GM18909 (cell line): ENCODE measurements around the gene ACSL6.

Source experiments
- ATAC-seq: cut with Tn5 transposase; IDR thresholded peaks from one replicate; pipeline ENCODE4 v1.9.1; 2021; ENCODE audit warnings: mild to moderate bottlenecking; ENCODE audit not compliant: unreplicated experiment, poor library complexity

The ACSL6 gene

DNA sequence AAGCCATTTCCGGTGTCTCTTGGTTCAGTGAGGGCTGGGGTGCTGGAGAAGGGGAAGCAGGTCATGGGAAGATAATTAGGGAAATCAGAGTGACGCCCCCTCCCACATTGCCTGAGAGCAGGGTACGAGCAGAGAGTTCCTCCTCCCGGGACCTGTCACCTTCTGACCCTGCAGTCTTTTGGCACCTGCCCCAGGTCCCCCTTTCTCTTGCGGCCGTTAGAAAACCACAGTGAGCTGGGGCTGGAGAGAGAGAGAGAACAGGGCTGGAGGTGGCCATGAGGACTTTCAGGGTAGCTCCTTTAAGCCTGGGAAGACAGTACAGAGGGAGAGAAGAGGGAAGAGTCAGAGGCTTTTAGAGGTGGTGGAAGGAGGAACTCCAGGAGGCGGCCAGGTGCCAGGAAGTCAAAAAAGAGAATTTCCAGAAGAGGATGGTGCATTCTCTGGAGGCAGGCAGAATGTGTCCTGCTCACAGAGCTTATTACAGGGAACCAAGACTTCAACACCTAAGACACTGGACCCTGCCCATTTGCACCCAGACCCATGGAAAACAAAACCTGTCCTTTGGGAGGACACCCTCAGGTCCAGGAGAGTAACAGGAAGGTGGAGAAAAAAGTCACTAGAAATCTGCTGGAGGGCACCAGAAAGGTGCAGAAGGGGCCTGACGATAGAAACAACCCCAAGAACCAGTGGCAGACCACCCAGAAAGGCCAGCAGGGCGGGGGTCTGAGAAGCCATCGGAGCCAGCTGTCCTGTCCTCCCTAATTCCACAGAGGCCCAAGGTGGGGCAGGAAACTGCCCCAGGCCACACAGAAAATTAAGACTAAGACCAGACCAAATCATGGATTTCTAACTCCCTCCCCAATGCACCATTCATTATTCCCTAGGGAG is 6.5 kb upstream of the ACSL6 start:
- no peak for ATAC-seq

DNA sequence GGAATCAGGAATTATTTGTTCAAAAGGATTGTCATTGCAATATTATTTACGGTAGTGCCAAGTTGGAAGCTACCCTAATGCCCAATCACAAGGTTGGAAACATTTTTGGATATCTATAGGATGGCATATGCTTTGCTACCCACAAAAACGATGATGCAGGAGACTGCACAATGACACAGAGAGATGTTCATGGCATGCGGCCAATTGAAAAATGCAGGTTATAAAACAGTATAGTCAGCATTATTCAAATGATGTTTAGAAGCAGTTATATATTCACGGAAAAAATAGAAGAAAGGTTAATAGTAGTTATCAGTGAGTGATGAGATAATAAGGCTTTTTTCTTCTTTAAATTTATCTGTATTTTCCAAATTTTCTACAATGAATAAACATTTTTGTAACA is 5.9 kb upstream of the ACSL6 start:
- no peak for ATAC-seq

DNA sequence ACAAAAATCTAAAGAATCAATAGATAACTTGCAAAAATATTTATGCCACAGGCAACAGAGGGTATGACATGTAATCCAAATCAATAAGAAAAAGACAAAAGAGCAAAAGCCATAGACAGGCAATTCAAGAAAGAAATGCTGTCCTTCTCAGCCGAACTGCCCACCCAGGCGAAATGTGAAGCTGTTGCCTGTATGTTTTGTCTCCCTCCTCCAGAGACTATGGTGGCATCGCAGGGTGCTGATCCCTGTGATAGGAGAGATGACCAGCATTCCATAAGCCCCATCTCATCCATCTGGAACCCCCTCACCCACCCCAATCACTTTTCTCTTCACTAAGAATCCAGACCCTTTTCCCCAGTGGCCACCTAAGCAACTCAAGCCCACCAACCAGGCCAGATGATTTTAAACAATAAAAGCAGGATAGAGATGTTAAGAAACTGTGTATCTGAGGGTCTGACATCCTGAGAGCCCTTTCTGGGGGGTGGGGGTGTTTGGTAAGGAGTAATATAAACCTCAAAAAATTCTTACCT is 5.3 kb upstream of the ACSL6 start:
- ATAC-seq: no peak

DNA sequence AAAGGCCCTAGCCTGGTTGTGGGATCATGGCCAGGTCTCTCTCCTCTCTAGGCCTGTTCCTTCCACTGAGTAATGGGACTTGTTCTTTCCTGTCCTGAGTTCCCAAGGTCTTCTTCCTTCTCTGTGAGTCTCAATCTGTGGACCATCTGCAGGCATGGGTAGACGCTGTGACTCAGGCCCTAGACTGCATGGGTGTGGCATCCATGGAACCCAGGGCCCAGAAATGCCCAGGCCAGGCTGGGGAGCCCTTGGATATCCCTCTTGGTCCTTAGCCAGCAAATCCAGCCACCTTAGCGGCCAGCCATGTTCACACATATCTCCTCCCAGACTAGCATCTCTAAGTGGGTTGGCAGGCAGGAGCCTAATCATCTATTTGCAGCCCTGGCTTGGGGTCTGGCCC is 2.3 kb upstream of the ACSL6 start:
- ATAC-seq: no peak

DNA sequence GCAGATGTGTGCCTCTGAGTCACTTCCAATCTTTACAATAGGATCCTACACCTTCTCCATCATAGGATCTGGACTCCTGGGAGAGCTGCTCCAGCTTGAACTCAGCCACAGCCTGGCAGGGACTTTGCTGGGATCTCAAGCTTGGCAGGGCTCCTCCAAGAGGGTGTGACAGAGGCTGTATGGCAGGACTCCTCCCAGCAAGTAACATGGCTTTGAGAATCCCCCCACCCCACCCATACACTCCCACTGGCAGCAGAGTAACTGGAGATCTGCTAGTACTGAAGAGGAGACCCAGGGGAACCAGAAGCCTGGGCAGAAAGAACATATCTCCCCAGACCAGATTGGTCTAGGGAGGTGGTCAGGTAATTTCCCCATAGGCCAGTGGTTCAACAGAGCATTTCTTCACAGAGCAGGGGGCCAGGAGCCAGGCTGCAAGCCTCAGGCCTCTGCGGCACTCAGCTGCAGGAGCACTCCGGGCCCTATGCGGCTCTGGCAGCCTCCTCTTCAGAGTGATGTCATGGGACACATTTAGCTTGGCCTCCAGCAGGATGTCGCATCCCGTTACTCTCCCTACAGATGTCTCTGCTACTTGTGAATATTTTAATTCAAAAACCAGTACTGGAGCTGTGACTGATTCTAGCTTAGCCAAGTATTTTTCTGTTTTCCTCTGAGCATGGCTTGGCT is 1.7 kb upstream of the ACSL6 start:
- no peak for ATAC-seq

DNA sequence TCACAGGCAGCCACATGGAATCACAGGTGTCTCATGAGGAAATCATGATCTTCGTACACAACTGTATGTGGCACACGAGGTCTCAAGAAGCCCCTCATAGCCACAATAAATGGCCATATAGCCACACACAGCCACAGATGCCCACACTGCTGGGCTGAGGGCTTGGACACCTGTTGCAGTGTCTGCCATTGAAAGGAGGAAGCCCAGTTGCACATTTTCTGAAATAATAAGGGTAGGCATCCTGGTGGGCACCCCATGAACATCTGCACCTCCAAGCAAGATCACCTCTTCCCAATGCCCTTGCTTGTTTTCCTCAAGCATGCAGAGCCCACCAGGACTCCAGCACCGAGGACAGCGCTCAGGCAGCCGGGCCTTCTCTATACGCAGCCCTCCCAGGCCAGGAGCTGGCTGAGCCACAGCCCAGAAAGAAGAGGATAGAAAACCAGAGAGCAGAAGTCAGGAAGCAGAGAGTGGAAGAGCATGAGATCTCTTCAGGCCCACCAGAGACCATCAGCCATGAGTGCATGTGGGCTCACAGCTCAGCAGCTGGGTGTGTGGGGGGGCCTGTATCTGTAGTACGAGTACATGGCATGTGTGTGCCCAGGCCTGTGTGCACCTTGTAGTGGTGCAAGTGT is 1.0 kb upstream of the ACSL6 start:
- ATAC-seq: no peak

DNA sequence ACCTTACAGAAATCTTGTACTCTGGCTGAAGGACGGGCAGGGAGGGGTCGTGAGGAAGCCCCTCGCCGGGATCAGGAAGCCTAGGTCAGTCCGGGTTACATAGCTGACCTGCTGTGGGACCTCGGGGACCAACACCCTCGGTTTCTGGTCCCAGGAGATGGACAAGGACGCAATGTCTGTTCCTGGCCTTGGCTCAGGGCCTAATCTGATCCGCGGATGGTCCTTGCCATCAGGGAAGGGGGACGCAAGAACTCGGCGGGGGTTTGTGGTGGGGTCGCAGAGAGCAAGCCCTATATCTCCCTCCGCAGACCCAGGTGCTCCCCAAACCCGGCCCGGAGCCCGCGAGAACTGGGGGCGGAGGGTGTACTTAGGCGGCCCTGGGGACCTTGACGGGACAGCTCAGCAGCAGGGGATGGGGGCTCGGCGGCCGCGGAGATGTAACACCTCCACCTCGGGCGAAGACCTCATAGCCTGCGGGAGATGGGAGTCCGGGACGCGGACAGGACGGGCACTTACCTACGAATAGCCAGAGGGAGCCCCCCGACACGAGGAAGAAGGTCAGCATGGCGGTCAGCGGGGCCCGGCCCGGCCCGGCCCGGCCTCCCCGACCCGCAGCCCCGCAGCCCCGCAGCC is 353 bp downstream of the ACSL6 start:
- ATAC-seq: no peak

DNA sequence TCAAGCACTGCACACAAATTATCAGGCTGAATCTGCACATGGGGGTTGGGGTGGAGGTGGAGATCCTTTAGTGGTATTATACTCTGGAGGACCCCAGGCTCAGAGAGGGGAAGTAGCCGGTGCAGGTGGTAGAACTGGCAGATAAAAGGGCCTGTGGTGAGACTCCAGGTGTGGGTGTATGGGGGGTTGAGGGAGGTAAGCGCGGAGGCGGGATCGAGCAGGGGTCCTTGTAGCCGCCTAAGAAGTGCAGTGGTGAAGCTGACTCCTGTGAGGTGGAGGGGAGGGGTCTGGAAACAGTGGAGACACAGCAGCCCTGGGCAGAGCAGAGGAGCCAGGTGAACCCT is 841 bp downstream of the ACSL6 start:
- ATAC-seq: no peak

DNA sequence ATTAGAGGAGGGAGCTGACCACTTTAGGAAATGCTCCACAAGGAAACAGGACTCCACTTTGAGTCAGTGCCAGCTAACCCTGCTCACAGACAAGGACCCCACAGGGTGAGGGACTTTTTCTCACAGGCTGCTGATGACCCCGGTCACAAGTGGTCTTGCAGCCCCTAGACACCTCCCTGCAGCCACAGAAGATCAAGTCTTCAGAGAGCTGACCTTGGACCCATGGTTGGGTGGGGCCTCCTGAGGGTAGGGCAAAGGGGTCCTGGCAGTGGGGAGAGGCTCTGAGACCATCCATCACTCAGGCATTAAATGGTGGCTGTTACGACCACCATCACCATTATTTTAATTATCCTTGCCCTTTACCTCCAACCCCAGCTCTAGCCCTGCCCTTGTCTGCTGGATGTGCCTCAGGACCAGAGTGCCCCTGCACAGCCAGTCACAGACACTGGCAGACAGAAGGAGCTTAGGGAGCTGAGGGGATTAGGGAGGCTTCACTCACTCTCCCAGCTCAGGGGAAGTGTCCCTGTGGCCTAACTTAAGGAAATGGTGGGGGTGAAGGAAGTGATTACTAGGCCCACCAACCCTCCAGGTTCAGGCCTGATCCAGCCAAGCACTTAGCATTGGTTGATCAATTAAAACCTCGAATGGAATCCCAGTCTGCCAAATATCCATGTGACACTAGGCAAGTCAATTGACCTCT is 1.6 kb downstream of the ACSL6 start:
- ATAC-seq: no peak

DNA sequence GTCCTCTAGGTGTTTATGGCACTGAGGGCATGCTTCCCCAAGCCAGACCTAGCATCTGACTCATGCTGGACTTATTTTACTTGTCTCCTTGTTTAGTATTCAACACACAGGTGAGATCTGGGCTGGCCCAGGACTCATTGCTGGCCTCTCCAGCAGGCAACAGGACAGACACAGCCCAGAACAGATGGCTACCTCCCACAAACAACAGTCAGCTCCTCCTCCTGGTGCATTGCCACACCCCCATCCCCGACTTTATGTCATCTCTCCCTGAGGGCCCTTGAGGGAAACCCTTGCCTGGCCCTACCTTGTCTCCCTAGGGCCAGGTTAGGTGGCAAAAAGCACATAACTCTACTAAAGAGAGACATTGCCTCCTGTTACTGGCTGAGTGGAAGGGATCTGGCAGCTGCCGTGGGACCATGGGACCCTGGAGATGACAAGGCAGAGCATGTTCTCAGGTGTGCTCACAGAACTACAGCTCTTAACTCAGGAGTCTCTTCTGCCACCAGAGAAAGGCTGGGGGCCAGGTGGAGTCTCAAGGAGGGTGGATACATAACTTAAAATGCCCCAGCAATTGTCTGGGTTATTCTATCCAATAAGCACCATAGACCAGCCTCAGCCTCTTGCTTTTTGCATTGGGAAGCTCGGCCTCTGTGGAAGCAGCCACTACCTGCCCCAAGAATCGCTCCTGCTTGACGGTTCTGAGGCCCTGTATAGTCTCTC is 2.3 kb downstream of the ACSL6 start:
- no peak for ATAC-seq

DNA sequence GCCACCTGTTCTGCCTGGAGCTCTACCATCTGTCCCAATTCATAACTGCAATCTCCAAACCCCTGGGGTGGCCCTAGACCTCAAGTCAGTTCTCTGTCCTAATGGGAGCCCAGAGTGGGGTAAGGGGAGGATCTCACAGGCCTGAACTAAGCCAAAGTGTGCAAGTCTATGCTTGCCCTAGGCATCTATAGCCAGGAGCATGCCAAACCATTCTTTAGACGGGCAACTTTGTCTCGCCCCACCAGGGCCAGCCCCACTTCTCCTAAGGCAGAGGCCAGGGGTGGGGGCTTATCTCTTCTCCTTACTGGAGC is 3.3 kb downstream of the ACSL6 start:
- no peak for ATAC-seq

DNA sequence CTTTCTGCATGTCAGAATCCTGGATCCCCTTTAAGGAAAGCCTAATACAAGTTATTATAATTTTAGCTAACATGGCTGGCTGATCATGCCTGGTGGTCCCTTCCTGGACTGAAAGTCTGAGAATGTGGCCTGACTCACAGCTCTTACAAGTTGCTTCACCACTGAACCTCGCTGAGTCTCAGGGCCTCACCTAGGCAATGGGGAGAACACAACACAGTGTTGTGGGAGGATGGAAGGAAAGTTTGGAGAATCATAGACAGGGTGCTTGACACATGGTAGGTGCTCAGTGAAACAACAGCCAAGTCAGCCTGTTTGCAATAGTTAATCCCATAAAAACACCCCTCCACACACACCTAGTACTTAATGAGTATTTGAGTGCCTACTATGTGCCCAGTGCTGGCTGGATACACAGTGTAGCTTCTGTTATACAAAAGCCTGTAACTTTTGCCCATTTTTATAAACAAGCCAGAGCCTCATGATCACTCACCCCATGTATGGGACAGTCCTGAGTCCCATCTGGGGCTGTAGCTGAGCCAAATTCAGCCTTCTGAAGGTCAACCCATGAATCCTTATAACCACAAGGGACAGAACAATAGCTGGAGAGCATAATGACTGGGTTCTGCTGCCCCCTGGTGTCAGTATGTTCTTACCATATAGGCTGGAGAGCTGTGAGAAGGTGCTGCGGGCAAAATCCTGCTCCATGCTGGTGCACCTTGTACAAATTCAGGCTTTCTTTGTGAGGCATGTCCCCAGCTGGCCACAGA is 3.9 kb downstream of the ACSL6 start:
- ATAC-seq: peak; percentile 76

DNA sequence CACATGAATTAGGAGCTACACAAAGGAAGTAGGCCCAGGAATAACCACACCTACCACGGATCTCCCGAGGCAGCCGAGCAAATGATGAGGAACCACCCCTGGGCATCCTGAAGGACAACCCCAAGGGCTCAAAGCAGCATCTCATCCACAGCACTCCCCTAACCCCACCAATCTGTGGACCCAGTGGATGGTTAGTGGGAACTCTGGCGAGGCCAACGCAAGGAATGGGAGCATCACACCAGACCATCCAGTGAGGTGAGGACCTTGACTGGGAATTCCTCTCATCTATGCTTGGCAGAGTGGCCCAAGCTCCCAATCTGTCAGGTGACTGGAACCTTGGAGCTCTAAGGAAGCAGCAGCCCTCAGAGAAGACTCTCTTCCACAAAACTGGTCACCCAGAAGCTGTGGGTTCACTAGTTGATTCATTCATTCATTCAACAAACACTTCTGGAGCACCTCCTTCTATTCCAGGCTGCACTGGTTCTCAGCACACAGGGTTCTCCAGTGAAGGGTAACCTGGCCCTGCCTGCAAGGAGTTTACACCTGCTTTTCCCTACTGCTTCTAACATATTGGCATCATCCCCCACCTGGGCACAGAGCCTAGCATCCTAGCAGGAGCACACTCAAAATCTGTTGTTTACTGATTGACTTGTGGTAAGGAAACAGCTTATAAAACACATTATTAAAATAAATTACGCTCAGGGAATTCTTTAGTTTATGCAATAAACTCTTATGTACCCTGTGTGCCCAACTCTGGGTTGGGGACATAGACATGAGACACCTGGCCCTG is 4.9 kb downstream of the ACSL6 start:
- ATAC-seq: no peak

DNA sequence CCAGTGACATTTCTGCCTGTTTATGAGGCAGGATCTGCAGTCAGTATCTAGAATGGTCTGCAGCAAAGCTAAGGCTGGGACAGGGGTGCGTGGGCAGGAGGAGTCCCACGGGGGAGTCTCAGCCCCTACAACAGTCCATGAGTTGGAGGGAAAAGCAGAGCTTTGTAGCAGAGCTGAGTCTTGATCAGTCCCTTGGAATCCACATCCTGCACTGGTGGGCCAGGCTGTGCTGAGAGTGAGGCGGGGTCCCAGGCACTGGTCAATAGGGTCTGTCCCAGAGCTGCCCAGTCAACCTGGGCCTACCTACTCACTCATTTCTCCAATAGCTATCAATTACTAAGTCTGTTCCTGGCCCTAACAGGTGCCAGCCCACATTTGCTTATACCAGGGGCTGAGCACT is 5.9 kb downstream of the ACSL6 start:
- ATAC-seq: no peak

DNA sequence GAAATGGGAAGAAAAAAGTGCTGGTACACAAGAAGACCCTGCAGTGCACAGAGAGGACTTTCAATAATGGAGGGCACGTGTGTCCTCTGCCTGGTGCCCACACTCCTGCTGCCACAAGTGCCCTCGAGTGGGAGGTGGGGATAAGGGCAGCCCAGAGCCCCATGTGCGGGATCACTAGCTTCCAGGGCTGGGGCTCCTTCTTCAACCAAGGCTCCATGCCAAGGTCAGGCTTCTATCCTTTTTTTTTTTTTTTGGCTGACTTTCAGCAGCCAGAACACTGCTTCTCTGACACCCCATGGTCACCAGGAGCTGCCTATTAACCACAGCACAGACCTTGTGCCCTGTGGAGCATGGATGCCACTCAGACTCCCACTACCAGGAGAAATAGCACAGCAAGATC is 7.5 kb downstream of the ACSL6 start:
- no peak for ATAC-seq

DNA sequence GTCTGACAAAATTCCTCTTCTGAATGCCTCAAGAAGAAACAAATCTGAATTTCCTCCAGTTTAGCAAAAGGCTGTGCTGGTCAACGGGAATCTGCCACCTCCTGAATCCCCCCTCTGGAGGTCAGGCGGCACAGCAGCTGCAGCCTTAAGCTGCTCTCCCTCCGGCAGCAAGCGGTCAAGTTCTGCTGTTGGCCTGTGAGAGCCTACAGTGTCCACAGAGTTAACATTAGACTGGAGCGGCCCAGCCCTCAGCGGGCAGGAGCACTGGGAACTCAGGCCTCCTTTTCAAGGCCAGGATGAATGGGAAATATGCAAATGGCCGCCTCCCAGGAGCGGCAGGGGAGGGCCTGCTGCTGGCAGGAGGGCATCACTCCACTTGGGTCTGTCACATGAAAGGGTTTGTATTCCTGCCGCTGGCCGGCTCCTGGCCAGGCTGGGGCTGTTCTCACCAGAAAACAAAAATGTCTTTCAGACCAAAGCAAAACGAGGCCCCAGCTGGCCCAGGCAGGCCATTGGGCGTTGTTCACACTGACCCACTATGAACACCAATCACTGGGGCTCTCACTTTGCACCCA is 8.2 kb downstream of the ACSL6 start:
- no peak for ATAC-seq

DNA sequence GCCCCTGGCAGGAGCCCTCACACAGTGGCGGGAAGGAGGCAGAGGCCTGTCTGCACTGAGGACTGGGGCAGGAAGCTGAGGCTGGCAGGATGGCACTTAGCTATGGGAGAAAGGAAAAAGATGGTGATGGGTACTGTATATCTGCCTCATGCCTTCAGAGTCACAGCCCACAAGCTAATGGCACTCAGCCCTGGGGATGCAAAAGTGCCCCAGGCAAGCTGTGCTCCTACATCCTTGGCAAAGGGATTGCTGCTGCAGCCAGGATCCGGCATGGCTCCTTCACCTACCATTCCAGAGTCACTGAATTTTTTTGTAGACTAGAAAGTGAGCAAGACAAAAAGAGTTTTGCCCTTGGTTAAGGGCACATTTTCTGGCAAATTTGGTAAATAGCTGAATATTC is 8.7 kb downstream of the ACSL6 start:
- ATAC-seq: no peak
